Measurements from ENCODE around the gene SKAP1. TPM values are rescaled to one million over a fixed set of nuclear protein-coding genes. Genes with fewer than 3 reads are reported as not detected.

The SKAP1 gene
- polyA plus RNA-seq, 1 of the 3 experiments (the other 2 are of a cell fraction) = not detected

- no peaks in the 10 kb centered on the region; a peak in 1 of 4 replicates for H3K4me1 ChIP-seq (ENCODE audit: control insufficient read depth in 1 of 2, insufficient read depth in 2 of 2, low read depth in 1 of 2, low read length in 1 of 2)
- H3K9me3 ChIP-seq = no peaks in the 10 kb centered on the region
- POLR2A ChIA-PET = no interaction called here
- H3K4me3 ChIP-seq (ENCODE audit: low read depth in 2 of 2, low read length in 1 of 2) = no peak overlapping the region
- H3K79me2 ChIP-seq (ENCODE audit: insufficient read depth) = no peaks in the 10 kb centered on the region
- no peaks in the 10 kb centered on the region for H3K9me2 ChIP-seq
- WGBS (ENCODE audit: low lambda C conversion rate) = 8% methylated on average over 5 of the region's 5 CpGs
- H3K4me2 ChIP-seq = no peak overlapping the region
- CTCF ChIA-PET = interaction anchor here (0.6 to 3.3 kb wide), 47 partner anchors 9 to 561 kb away, joined by 3 to 31 read pairs (median 4); no protein-coding TSS in a partner anchor
- H3K27ac ChIP-seq (ENCODE audit: low read depth in 2 of 2, low read length in 1 of 2) = no peak overlapping the region
- H3K36me3 ChIP-seq (replicated peaks in 1 of 2; ENCODE audit: control insufficient read depth in 1 of 2, insufficient read depth in 2 of 2, low read length in 1 of 2) = no peaks in the 10 kb centered on the region
- no peak overlapping the region for H2AFZ ChIP-seq (ENCODE audit: low read depth)
- H3F3A ChIP-seq (replicated peaks; ENCODE audit: insufficient read depth) = no peaks in the 10 kb centered on the region
- TF ChIP-seq CTCF (IDR thresholded peaks at IDR 0.05) (no peak), TAF1 (IDR thresholded peaks at IDR 0.05; ENCODE audit: borderline replicate concordance, low read depth, low read length) (no peak), USF1 (IDR thresholded peaks at IDR 0.05; ENCODE audit: borderline replicate concordance, low read depth) (peak; percentile 45; the same call in 1 of the 2 replicates)
- no peak for DNase-seq
- peaks cover 70% of the 10 kb centered on the region for H3K27me3 ChIP-seq (ENCODE audit: insufficient read depth)
- no peak overlapping the region for H3K9ac ChIP-seq
- H4K20me1 ChIP-seq (ENCODE audit: insufficient read depth) = no peaks in the 10 kb centered on the region
These were observed 26.6 kb upstream of the SKAP1 start for GRCh38 chr17:48456589-48456988.

- Histone ChIP-seq H3K36me3 (replicated peaks in 1 of 2; ENCODE audit: control insufficient read depth in 1 of 2, insufficient read depth in 2 of 2, low read length in 1 of 2) (no peaks in the 10 kb centered on the region), H3K27me3 (ENCODE audit: insufficient read depth) (peaks cover 70% of the 10 kb centered on the region), H3K9ac (no peak overlapping the region), H3K27ac (ENCODE audit: low read depth in 2 of 2, low read length in 1 of 2) (no peak overlapping the region), H3K79me2 (ENCODE audit: insufficient read depth) (no peaks in the 10 kb centered on the region), H3K4me1 (ENCODE audit: control insufficient read depth in 1 of 2, insufficient read depth in 2 of 2, low read depth in 1 of 2, low read length in 1 of 2) (no peaks in the 10 kb centered on the region; a peak in 1 of 4 replicates), H3K4me2 (no peak overlapping the region), H3K9me2 (no peaks in the 10 kb centered on the region), H3K4me3 (ENCODE audit: low read depth in 2 of 2, low read length in 1 of 2) (no peak overlapping the region), H3K9me3 (no peaks in the 10 kb centered on the region), H2AFZ (ENCODE audit: low read depth) (no peak overlapping the region), H3F3A (replicated peaks; ENCODE audit: insufficient read depth) (no peaks in the 10 kb centered on the region), H4K20me1 (ENCODE audit: insufficient read depth) (no peaks in the 10 kb centered on the region)
- POLR2A ChIA-PET = no interaction called here
- DNase-seq = no peak
- TF ChIP-seq NFIC (IDR thresholded peaks at IDR 0.05; ENCODE audit: borderline replicate concordance) = no peak
- TF ChIP-seq YY1 (IDR thresholded peaks at IDR 0.05; ENCODE audit: low read depth) = no peak
- no peak for TF ChIP-seq FOXJ3 (CRISPR knock-in tag; IDR thresholded peaks at IDR 0.05)
- no peak for TF ChIP-seq RAD21 (IDR thresholded peaks at IDR 0.05; ENCODE audit: low read length)
- TF ChIP-seq ELF1 (IDR thresholded peaks at IDR 0.05) = no peak
- no peak for TF ChIP-seq RCOR1 (IDR thresholded peaks at IDR 0.05; ENCODE audit: low read length)
- TF ChIP-seq USF2 (IDR thresholded peaks at IDR 0.05; ENCODE audit: borderline replicate concordance, low read depth, low read length) = no peak
- TF ChIP-seq CHD2 (IDR thresholded peaks at IDR 0.05; ENCODE audit: low read length, partially characterized antibody) = no peak
- CTCF ChIA-PET = interaction anchor here (1.1 to 3.3 kb wide), 10 partner anchors 8 to 162 kb away, joined by 3 to 31 read pairs (median 6); no protein-coding TSS in a partner anchor
These were observed 25.8 kb upstream of the SKAP1 start for GRCh38 chr17:48455791-48456190.

All from SK-N-SH (cell line).